WTC11 (cell line): Measurements from ENCODE around the gene SLC47A2. TPM values are rescaled to one million over a fixed set of nuclear protein-coding genes. Genes with fewer than 3 reads are reported as not detected.

Experiments
- ATAC-seq: fragments of 200-7000 bp; cut with Tn5 transposase; 2 replicates; pipeline ENCODE4 v1.10.0; 2021; ENCODE audit warnings: mild to moderate bottlenecking, moderate library complexity
- CTCF ChIA-PET: fragments of 300-600 bp; sonication (Branson Sonifier 250); formaldehyde crosslinking; loops from one replicate; lab custom pipeline; 2021; ENCODE audit warnings: antibody characterized with exemption; lab: Charles Lee
- POLR2A ChIA-PET: fragments of 350-600 bp; sonication (Branson Sonifier 250); formaldehyde crosslinking; loops from one replicate; lab custom pipeline; 2021; ENCODE audit warnings: antibody characterized with exemption; lab: Charles Lee
- DNase-seq: peaks from one replicate; pipeline ENCODE4 v3.0.0; 2021; ENCODE audit warnings: low spot score
- H3K27ac Mint-ChIP-seq: 2 replicates; pipeline ENCODE4 v1.8.0; 2021; ENCODE audit warnings: mixed read lengths
- H3K27me3 Mint-ChIP-seq: 2 replicates; pipeline ENCODE4 v1.8.0; 2021; ENCODE audit warnings: low read depth, mild to moderate bottlenecking, moderate library complexity, mixed read lengths
- H3K36me3 Mint-ChIP-seq: 2 replicates; pipeline ENCODE4 v1.8.0; 2021; ENCODE audit warnings: mixed read lengths
- H3K4me1 Mint-ChIP-seq: 2 replicates; pipeline ENCODE4 v1.8.0; 2022; ENCODE audit warnings: mixed read lengths
- H3K4me3 Mint-ChIP-seq: 2 replicates; pipeline ENCODE4 v1.8.0; 2021; ENCODE audit warnings: mild to moderate bottlenecking, moderate library complexity, mixed read lengths
- H3K9me3 Mint-ChIP-seq: 2 replicates; pipeline ENCODE4 v1.8.0; 2021; ENCODE audit warnings: mixed read lengths
- ATF2 ChIP-seq: sonication (generic); formaldehyde crosslinking; IDR thresholded peaks from 2 replicates; pipeline ENCODE4 v1.8.1; 2022; ENCODE audit warnings: low read depth, missing genetic modification reagents, borderline replicate concordance
- ATF6 ChIP-seq: sonication (generic); formaldehyde crosslinking; IDR thresholded peaks from 2 replicates; pipeline ENCODE4 v1.8.1; 2023; ENCODE audit warnings: mild to moderate bottlenecking, missing genetic modification reagents
- CBFB ChIP-seq: sonication (generic); formaldehyde crosslinking; IDR thresholded peaks from 2 replicates; pipeline ENCODE4 v1.8.1; 2022; ENCODE audit warnings: mild to moderate bottlenecking, low read depth, missing genetic modification reagents
- CREM ChIP-seq: sonication (generic); formaldehyde crosslinking; IDR thresholded peaks from 2 replicates; pipeline ENCODE4 v1.8.1; 2022; ENCODE audit warnings: mild to moderate bottlenecking, missing genetic modification reagents, moderate library complexity
- E2F1 ChIP-seq: sonication (generic); formaldehyde crosslinking; IDR thresholded peaks from 2 replicates; pipeline ENCODE4 v1.8.0; 2022; ENCODE audit warnings: mild to moderate bottlenecking, missing genetic modification reagents
- E2F5 ChIP-seq: sonication (generic); formaldehyde crosslinking; IDR thresholded peaks from 2 replicates; pipeline ENCODE4 v1.8.1; 2022; ENCODE audit warnings: mild to moderate bottlenecking, moderate library complexity, missing genetic modification reagents
- EMX1 ChIP-seq: fragments of 250-450 bp; sonication (Bioruptor Pico); IDR thresholded peaks from 2 replicates; pipeline ENCODE4 v1.8.0; 2021; ENCODE audit warnings: mild to moderate bottlenecking
- ERG ChIP-seq: fragments of 250-450 bp; sonication (Bioruptor Pico); IDR thresholded peaks from 2 replicates; pipeline ENCODE4 v1.8.0; 2021; ENCODE audit warnings: mild to moderate bottlenecking
- FOXJ3 ChIP-seq: sonication (generic); formaldehyde crosslinking; IDR thresholded peaks from 2 replicates; pipeline ENCODE4 v1.9.0; 2021; ENCODE audit warnings: missing genetic modification reagents, mild to moderate bottlenecking, borderline replicate concordance
- FOXK1 ChIP-seq: sonication (generic); formaldehyde crosslinking; IDR thresholded peaks from 2 replicates; pipeline ENCODE4 v1.8.0; 2022; ENCODE audit warnings: mild to moderate bottlenecking, moderate library complexity, missing genetic modification reagents
- FOXP4 ChIP-seq: sonication (generic); formaldehyde crosslinking; IDR thresholded peaks from 2 replicates; pipeline ENCODE4 v1.8.0; 2022; ENCODE audit warnings: mild to moderate bottlenecking, missing genetic modification reagents
- GTF2I ChIP-seq: fragments of 250-450 bp; sonication (Bioruptor Pico); conservative IDR thresholded peaks from 2 replicates; pipeline ENCODE4 v1.4.0; 2021; ENCODE audit warnings: mild to moderate bottlenecking
- HMGA2 ChIP-seq: fragments of 250-450 bp; sonication (Bioruptor Pico); IDR thresholded peaks from 2 replicates; pipeline ENCODE4 v1.4.0; 2021; ENCODE audit warnings: mild to moderate bottlenecking, moderate library complexity
- NR3C1 ChIP-seq: sonication (generic); formaldehyde crosslinking; conservative IDR thresholded peaks from 2 replicates; pipeline ENCODE4 v1.8.1; 2023; ENCODE audit warnings: low read depth, mild to moderate bottlenecking, missing genetic modification reagents
- USF1 ChIP-seq: sonication (generic); formaldehyde crosslinking; IDR thresholded peaks from 2 replicates; pipeline ENCODE4 v1.8.0; 2022; ENCODE audit warnings: mild to moderate bottlenecking, missing genetic modification reagents
- ZBTB43 ChIP-seq: sonication (generic); formaldehyde crosslinking; IDR thresholded peaks from 2 replicates; pipeline ENCODE4 v1.8.1; 2023; ENCODE audit warnings: mild to moderate bottlenecking, missing genetic modification reagents
- ZNF121 ChIP-seq: sonication (generic); formaldehyde crosslinking; IDR thresholded peaks from 2 replicates; pipeline ENCODE4 v1.8.0; 2023; ENCODE audit warnings: missing genetic modification reagents
- ZNF138 ChIP-seq: sonication (generic); formaldehyde crosslinking; conservative IDR thresholded peaks from 2 replicates; pipeline ENCODE4 v1.8.1; 2022; ENCODE audit warnings: mild to moderate bottlenecking, moderate library complexity, missing genetic modification reagents
- ZNF232 ChIP-seq: sonication (generic); formaldehyde crosslinking; IDR thresholded peaks from 2 replicates; pipeline ENCODE4 v1.8.0; 2022; ENCODE audit warnings: mild to moderate bottlenecking, missing genetic modification reagents
- ZNF512 ChIP-seq: sonication (generic); formaldehyde crosslinking; IDR thresholded peaks from 2 replicates; pipeline ENCODE4 v1.8.1; 2022; ENCODE audit warnings: missing genetic modification reagents, borderline replicate concordance
- total RNA-seq: library from RNA; stranded (reverse); gene quantifications from 3 replicates; pipeline ENCODE4 v1.2.3, GENCODE V29; 2021

The SLC47A2 gene
- total RNA-seq, 1 experiment from 2014 or later, result not detected

GRCh38 chr17:19676896-19677295, 39.5 kb downstream of the SLC47A2 start (continued):
- TF ChIP-seq ATF2 (CRISPR knock-in tag), result no peak
- no peak for TF ChIP-seq ATF6 (CRISPR knock-in tag)
- TF ChIP-seq ZNF138 (CRISPR knock-in tag), result no peak
- no peak for TF ChIP-seq ZNF232 (CRISPR knock-in tag)
- no peak for TF ChIP-seq CREM (CRISPR knock-in tag)
- no peak for TF ChIP-seq GTF2I (CRISPR knock-in tag)

GRCh38 chr17:19673623-19674022, 42.8 kb downstream of the SLC47A2 start:
- no peak for ATAC-seq
- Mint-ChIP-seq H3K9me3 (peaks cover 41% of the 10 kb centered on the region), H3K27me3 (no peaks in the 10 kb centered on the region), H3K4me1 (no peaks in the 10 kb centered on the region), H3K36me3 (peaks cover 82% of the 10 kb centered on the region), H3K27ac (no peak overlapping the region), H3K4me3 (no peak overlapping the region)
- TF ChIP-seq ZNF512 (no peak), FOXK1 (CRISPR knock-in tag) (no peak), HMGA2 (CRISPR knock-in tag) (no peak), FOXJ3 (CRISPR knock-in tag) (no peak), ERG (no peak), GTF2I (CRISPR knock-in tag) (no peak), CBFB (CRISPR knock-in tag) (no peak), ZNF121 (no peak), NR3C1 (CRISPR knock-in tag) (no peak), CREM (CRISPR knock-in tag) (no peak), EMX1 (CRISPR knock-in tag) (no peak)
- POLR2A ChIA-PET, result no interaction called here
- CTCF ChIA-PET, result no interaction called here
- DNase-seq, result no peak

GRCh38 chr17:19672009-19672750, 44.2 kb downstream of the SLC47A2 start:
- POLR2A ChIA-PET, result interaction anchor here (0.7 kb wide), 1 partner anchor 10 kb away, joined by 3 read pairs; no protein-coding TSS in a partner anchor
- H3K27ac Mint-ChIP-seq, result no peak overlapping the region
- DNase-seq, result no peak
- peaks cover 69% of the 10 kb centered on the region for H3K36me3 Mint-ChIP-seq
- ATAC-seq, result no peak
- CTCF ChIA-PET, result interaction anchor here (1.1 kb wide), 1 partner anchor 25 kb away, joined by 4 read pairs; no protein-coding TSS in a partner anchor
- H3K4me1 Mint-ChIP-seq, result no peaks in the 10 kb centered on the region
- H3K9me3 Mint-ChIP-seq, result peaks cover 27% of the 10 kb centered on the region
- H3K4me3 Mint-ChIP-seq, result no peak overlapping the region
- H3K27me3 Mint-ChIP-seq, result no peaks in the 10 kb centered on the region
- TF ChIP-seq USF1 (CRISPR knock-in tag), result no peak
- TF ChIP-seq E2F1 (CRISPR knock-in tag), result no peak
- no peak for TF ChIP-seq NR3C1 (CRISPR knock-in tag)
- TF ChIP-seq ZBTB43, result no peak
- no peak for TF ChIP-seq E2F5 (CRISPR knock-in tag)
- no peak for TF ChIP-seq FOXP4 (CRISPR knock-in tag)
